NCI-H2171 treated with DMSO at 0.1 percent for 48 hours (cell line): ENCODE results near the gene ZBTB4.

Experiments used
- DNase-seq: peaks from one replicate; lab custom pipeline; 2025; lab: John Stamatoyannopoulos, UW

The ZBTB4 gene

GRCh38 chr17:7421186-7421585 is 58.2 kb downstream of the ZBTB4 start:
- no peak for DNase-seq

- DNase-seq, result no peak
Observed at GRCh38 chr17:7419819-7420610, 59.4 kb downstream of the ZBTB4 start, which contains the start of gene SPEM1. SPEM1 (plus strand) TSS chr17:7420324; CDS start chr17:7420385, 61 bp downstream.

- no peak for DNase-seq
Observed at GRCh38 chr17:7418472-7419152, 60.8 kb downstream of the ZBTB4 start.

GRCh38 chr17:7417056-7417655 is 62.3 kb downstream of the ZBTB4 start:
- DNase-seq, result no peak

- DNase-seq, result no peak
Observed at GRCh38 chr17:7416323-7416722, 63.1 kb downstream of the ZBTB4 start.

GRCh38 chr17:7415784-7416183 is 63.6 kb downstream of the ZBTB4 start:
- no peak for DNase-seq

- no peak for DNase-seq
Observed at GRCh38 chr17:7414837-7415236, 64.6 kb downstream of the ZBTB4 start.

- no peak for DNase-seq
Observed at GRCh38 chr17:7413346-7413985, 66.0 kb downstream of the ZBTB4 start.

- no peak for DNase-seq
Observed at GRCh38 chr17:7411427-7411750, 68.0 kb downstream of the ZBTB4 start.

- no peak for DNase-seq
Observed at GRCh38 chr17:7410634-7411426, 68.6 kb downstream of the ZBTB4 start.

- DNase-seq, result no peak
Observed at GRCh38 chr17:7409716-7410115, 69.7 kb downstream of the ZBTB4 start.
